Measurements from ENCODE around the gene CYB561D1.

GRCh38 chr1:109476825-109477224 lies 17.1 kb upstream of the CYB561D1 start:
- TF ChIP-seq CTCF (conservative IDR thresholded peaks at IDR 0.05) (no peak), EZH2 (IDR thresholded peaks at IDR 0.05; ENCODE audit: low read depth) (no peak)
